Tibial artery (tissue), 4 donors: Measurements from ENCODE around the gene SPATA45.

Experiments used
- DNase-seq, 2 donors: peaks; one replicate each; pipeline ENCODE4 v3.0.0-alpha.2; 2019
- H3K27ac ChIP-seq, 2 donors: fragments of 200-600 bp; sonication (generic) in 1 of 2; 1 replicate in 1 of 2; 2 replicates in 1 of 2; pipeline ENCODE4 v1.5.1; 2018 to 2019; ENCODE audit warnings: mild to moderate bottlenecking in 1 of 2
- H3K27me3 ChIP-seq, 2 donors: fragments of 200-600 bp; sonication (generic) in 1 of 2; one replicate each; pipeline versions ENCODE4 v1.5.1 to v1.6.0; 2016 to 2019
- H3K36me3 ChIP-seq, 3 donors: fragments of 200-600 bp; sonication (generic) in 2 of 3; one replicate each; pipeline ENCODE4 v1.5.1; 2016 to 2019; ENCODE audit warnings: mild to moderate bottlenecking in 2 of 3
- H3K4me1 ChIP-seq, 4 donors: fragments of 200-600 bp; sonication (generic) in 2 of 4; 1 replicate in 3 of 4; 2 replicates in 1 of 4; pipeline ENCODE4 v1.5.1; 2016 to 2019
- H3K4me3 ChIP-seq, 2 donors: fragments of 200-600 bp; sonication (generic) in 1 of 2; 1 replicate in 1 of 2; 2 replicates in 1 of 2; pipeline ENCODE4 v1.5.1; 2018 to 2019; ENCODE audit warnings: mild to moderate bottlenecking in 2 of 2
- H3K9me3 ChIP-seq, 3 donors: fragments of 200-600 bp; sonication (generic) in 1 of 3; one replicate each; pipeline ENCODE4 v1.5.1; 2016 to 2019
- CTCF ChIP-seq, 2 experiments: fragments of 200-600 bp in 1 of 2; fragments of 450-650 bp in 1 of 2; IDR thresholded peaks; one replicate each; pipeline ENCODE4 v1.5.1; 2017 to 2019; ENCODE audit warnings: antibody characterized with exemption in 2 of 2, mild to moderate bottlenecking in 1 of 2, moderate library complexity in 1 of 2
- intact Hi-C: fragments of 100-400 bp; cut with DNase I; formaldehyde crosslinking; loops from one replicate; pipeline ENCODE4 v1.15.0; 2023; ENCODE audit warnings: low total_unique reads

The SPATA45 gene

DNA sequence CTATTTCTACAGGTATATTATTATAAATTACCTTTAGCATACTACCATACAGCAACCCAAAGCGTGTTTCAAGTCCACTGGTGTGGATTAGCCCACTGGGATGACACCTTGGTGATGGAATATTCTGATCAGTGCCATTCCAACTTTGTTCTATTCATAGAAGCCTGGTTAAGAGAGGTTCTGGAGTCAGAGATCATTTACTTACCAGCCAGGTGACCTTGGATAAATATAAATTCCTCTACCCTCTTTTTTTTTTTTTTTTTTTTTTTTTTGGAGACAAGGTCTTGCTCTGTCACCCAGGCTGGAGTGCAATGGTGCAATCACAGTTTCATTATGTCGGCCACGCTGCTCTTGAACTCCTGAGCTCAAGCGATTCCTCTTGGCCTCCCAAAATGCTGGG is at the start of gene SPATA45:
Gene SPATA45 (minus strand): TSS at position 101 of the 400 bp plus-strand sequence. CDS start 11,500 bp downstream, outside the sequence.
- TF ChIP-seq CTCF (IDR thresholded peaks at IDR 0.05) = no peak
- intact Hi-C loops = no loop called here
- Histone ChIP-seq H3K4me1 (no peaks in the 10 kb centered on the region), H3K27me3 (no peaks in the 10 kb centered on the region), H3K36me3 (no peaks in the 10 kb centered on the region), H3K27ac (no peak within 1 kb of the TSS), H3K9me3 (peaks cover 0 to 4% (median 0%) of the 10 kb centered on the region in 3 donors), H3K4me3 (no peak within 1 kb of the TSS)
- no peak for DNase-seq

GRCh38 chr1:212892108-212892507 is 44.7 kb upstream of the SPATA45 start:
- H3K27ac ChIP-seq = no peak overlapping the region
- H3K27me3 ChIP-seq = no peaks in the 10 kb centered on the region
- no peaks in the 10 kb centered on the region for H3K4me1 ChIP-seq
- intact Hi-C loops = no loop called here
- H3K4me3 ChIP-seq = no peak overlapping the region
- peaks cover 57 to 94% (median 83%) of the 10 kb centered on the region in 3 donors for H3K36me3 ChIP-seq
- H3K9me3 ChIP-seq = no peaks in the 10 kb centered on the region
- no peak for TF ChIP-seq CTCF (IDR thresholded peaks at IDR 0.05)
- no peak for DNase-seq

- Histone ChIP-seq H3K36me3 (peaks cover 40 to 67% (median 47%) of the 10 kb centered on the region in 3 donors), H3K4me1 (no peaks in the 10 kb centered on the region), H3K9me3 (no peaks in the 10 kb centered on the region), H3K27me3 (no peaks in the 10 kb centered on the region), H3K27ac (no peak overlapping the region), H3K4me3 (no peak overlapping the region)
- intact Hi-C loops = no loop called here
- no peak for TF ChIP-seq CTCF (IDR thresholded peaks at IDR 0.05)
- no peak for DNase-seq
These were observed 37.1 kb upstream of the SPATA45 start for GRCh38 chr1:212884592-212884991.

GRCh38 chr1:212879947-212880690 is 32.7 kb upstream of the SPATA45 start:
- DNase-seq = no peak
- H3K36me3 ChIP-seq = peaks cover 13 to 38% (median 32%) of the 10 kb centered on the region in 3 donors
- H3K27me3 ChIP-seq = no peaks in the 10 kb centered on the region
- no peak for TF ChIP-seq CTCF (IDR thresholded peaks at IDR 0.05)
- H3K27ac ChIP-seq = no peak overlapping the region
- no peak overlapping the region for H3K4me3 ChIP-seq
- H3K9me3 ChIP-seq = no peaks in the 10 kb centered on the region
- intact Hi-C loops = no loop called here
- no peaks in the 10 kb centered on the region for H3K4me1 ChIP-seq

GRCh38 chr1:212878418-212878817 is 31.0 kb upstream of the SPATA45 start:
- no peak for DNase-seq
- Histone ChIP-seq H3K27me3 (no peaks in the 10 kb centered on the region), H3K9me3 (no peaks in the 10 kb centered on the region), H3K4me3 (no peak overlapping the region), H3K27ac (no peak overlapping the region), H3K4me1 (no peaks in the 10 kb centered on the region), H3K36me3 (peaks cover 18 to 36% (median 32%) of the 10 kb centered on the region in 3 donors)
- intact Hi-C loops = no loop called here
- no peak for TF ChIP-seq CTCF (IDR thresholded peaks at IDR 0.05)
